ENCODE data around the gene XRCC3.
A peak's percentile ranks its signal among the peaks of the same experiment; 100 is the strongest.

The XRCC3 gene

DNA sequence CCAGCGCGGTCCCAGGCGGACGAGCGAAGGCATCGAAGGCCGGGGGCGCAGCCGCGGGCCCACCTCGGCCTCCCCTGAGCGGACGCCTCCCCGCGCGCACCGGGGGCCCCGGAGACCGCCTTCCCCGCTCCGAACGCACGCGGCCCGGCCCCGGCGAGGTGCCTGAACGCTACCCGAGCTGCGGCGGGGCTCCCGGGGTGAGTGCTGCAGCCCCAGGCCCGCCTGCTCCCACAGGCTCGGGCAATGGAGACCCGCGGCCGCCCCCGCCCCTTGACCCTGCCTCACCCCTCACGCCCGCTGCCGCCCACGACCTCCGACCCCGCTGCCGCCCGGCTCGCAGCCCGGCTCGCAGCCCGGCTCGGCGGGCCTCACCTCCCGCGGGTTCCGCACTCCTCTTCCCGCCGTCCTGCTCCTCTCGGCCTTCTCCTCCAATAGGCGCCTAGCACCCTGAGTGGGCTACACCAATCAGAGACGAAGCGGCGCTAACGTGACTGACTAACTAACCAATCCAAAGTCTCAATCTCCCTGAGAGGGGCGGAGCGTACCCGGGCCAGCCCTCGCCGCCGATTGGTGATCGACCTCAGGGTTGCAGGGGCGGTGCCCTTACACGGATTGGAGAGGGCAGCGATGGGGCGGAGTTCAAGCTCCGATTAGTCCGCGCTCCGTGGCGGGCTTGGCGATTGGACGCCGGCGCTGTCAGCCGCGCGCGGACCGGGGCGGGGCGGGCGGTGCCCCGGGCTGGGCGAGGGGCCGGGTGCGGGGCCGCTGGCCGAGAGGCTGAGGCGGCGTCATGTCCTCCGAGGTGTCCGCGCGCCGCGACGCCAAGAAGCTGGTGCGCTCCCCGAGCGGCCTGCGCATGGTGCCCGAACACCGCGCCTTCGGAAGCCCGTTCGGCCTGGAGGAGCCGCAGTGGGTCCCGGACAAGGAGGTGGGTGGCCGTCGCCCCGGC is at the start of gene XRCC3, which contains the start of gene ZFYVE21:
Gene XRCC3 (minus strand): TSS at position 400 of the 949 bp plus-strand sequence. CDS start 4,364 bp downstream, outside the sequence.
Gene ZFYVE21 (plus strand): TSS at position 759 of the 949 bp plus-strand sequence. CDS start 32 bp downstream, at position 791.
- DNase-seq, result peak; percentile 100

DNA sequence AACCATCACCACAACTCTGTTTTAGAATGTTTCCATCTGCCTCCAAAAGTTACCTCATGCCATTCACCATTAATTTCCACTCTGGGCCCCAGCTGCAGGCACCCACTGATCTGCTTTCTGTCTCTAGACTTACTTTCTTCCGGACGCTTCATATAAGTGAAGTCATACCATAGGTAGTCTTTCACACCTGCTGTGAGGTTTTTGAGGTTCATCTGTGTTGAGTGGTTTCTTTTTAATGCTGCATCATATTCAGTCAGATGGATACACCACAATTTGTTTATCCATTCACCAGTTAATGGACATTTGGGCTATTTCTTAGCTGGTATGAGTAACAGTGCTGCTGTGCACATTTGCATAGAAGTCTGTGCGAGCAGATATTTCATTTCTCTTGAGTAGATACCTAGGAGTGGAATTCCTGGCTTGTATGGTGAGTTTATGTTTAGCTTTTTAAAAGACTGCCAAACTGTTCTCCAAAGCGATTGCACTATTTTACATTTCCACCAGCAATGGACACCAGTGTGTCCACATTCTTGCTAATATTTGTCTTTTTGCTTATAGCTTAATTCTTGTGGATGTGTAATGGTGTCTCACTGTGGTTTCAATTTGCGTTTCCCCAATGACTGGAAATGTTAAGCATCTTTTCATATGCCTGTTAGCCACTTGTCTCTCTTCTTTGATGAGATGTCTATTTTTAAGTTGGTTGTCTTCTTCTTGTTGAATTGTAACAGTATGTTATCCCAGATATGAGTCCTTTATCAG is 48.7 kb upstream of the XRCC3 start:
- no peak for DNase-seq

DNA sequence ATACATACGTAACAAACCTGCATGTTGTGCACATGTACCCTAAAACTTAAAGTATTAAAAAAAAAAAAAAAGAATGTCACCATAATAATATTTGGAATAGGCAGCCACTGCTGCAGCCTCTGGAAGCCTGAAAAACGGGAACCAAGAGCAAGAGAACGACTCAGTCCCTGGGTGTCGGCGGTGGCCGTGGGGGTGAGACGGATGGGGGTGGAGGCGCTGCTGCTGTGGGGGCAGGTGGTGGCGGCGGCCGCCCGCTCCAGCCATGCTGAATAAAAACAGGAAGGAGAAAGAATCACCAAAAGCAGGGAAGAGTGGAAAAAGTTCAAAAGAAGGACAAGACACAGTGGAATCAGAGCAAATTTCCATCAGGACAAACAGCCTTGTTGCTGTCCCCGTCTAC is 47.3 kb upstream of the XRCC3 start:
- DNase-seq, result no peak

DNA sequence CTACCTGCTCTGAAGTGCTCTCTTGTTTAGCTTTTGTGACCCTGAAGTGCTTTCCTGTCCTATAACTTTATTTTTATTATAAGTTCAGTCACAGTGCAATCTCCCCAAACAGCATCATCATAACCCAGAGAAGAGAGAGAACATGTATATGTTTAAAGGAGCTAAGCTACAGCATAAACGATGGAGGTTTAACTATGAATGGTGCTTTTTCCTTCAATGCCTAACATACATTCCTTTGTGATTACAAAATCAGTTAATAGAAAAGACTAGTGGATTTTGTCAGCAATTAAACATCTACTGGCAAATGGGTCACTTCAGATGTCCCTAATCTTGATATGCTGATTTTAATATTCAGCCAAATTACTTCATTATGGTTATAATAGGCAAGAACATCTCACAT is 46.8 kb upstream of the XRCC3 start:
- no peak for DNase-seq

DNA sequence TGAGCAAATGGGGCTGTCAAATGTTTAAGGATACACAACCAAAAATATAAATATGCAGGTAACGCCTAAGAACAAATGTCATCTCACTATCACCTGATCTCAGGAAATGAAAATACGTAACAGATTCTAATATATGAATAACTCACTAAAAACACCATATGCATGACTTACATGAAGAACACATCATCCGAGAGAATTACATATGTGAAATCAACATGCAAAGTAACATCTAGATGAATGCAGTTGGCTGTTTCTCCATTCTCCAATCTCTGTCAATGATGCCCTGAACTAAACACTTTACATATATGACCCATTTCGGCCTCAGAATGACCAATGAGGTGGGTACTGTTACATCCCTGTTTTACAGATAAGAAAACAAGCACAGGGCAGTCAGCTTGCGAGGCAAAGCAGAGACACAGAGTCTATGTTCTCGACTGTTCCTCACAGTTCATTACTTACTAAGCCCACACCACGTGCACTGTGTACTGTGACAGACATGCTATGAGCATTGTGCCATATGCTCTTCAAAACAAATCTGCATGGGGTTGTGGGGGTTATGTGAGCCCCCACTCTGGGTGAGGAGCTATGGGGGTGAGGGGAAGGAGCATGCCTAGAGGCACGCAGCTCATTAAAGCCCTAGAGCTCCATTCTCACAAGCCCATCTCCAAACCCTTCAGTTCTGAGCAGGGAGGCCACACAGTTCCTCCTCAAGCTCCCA is 43.0 kb upstream of the XRCC3 start:
- no peak for DNase-seq

DNA sequence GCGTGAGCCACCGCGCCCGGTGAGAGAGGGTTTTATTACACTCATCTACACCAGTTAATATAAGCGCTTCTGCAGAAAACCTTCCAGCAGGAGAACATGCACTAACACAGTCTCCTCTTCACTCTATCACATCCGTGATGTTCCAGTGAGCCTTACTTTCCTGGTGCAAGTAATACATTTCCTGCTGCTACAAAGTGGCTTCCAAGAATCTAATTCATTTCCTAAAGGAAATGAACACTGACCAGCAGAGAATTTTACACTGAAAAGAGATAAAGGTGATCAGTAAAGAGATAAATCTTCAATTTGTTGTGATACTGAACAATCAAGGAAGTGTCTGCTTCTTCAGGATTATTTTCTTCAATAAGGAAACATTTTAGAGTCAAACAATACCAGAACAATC is 39.8 kb upstream of the XRCC3 start:
- DNase-seq, result no peak

DNA sequence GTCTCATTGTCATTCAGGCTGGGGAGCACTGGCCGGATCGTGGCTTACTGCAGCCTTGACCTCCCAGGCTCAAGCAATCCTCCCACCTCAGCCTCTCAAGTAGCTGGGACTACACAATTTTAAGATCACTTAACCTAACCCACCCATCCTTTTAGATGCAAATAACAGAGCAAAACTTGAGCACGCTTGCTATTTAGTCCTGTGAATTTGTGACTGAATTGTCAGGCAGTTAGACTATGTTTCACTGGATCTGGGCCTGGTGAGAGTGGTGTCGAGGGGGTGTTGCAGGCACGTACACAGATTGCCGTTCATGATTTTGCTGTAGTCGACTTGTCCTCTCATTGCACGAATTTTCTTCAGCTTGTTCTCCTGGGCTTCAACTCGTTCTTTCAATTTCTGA is 38.5 kb upstream of the XRCC3 start:
- DNase-seq, result no peak

DNA sequence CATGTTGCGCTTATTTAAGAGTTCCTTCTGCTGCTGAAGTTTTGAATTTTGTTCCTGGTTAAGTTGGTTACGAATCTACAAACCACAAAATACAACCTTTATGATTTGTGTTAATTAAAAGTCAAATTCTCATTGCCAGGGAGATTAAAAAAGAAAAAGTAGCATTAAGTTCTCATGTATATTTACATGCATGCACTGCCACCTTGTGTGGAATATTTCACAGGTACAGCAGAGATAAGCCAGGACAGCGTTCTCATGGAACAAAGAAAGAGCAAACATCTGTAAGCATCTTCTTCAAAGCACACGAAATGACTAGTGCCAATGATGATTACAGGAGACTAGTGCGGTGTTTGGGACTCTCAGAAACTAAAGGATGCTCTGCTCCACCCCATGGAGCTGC is 34.6 kb upstream of the XRCC3 start:
- no peak for DNase-seq

DNA sequence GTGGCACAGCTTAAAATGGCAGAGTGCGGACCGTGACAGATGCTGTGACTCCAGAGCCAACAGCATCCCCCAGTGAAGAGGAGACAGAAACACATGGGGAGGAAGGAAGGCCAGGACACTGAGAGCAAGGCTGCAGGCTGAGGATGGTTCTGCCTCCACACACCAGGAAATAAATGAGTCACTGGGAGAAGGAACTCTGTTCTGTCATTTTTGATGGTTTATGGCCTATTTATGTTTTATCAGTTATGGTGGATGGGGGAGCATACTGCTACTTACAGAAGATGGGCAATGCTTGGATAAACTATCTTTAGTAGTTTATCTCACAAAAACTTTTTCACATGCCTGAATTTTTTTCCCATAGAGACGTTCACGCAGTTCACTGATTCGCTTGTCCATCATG is 34.2 kb upstream of the XRCC3 start:
- DNase-seq, result no peak

DNA sequence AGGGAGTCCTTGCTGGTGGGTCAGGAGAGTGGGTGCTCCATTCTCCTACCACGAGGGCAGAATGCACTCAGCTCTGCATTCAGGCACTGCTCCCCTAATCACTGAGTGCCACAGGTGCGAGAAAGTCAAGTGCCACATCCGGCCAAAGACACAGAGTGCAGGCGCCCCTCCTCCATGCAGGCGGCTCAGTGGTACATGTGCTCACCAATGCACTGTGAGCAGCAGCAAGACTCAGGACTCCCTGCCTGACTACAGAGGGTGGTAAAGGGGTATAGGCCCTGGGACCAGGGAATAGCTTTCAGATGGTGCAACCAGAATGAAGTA is 33.2 kb upstream of the XRCC3 start:
- peak; percentile 52 for DNase-seq

DNA sequence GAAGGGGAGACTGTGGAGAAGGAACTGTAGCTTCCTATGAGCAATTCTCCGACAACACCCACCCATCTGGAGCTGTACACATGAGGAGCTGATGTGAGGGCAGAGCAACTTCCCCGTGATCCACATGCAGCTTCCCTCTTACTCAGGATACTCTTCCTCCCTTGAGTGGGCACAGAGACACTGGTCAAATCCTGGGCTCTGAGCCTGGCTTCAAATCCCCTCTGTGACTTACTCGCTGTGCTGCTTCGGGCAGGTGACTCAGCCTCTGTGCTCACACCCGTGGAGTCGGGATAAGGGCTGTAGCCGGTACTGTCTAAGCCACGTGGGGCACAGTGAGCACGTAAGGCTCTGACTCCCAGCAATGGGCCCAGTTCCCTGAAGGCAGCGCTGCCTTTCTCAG is 31.4 kb upstream of the XRCC3 start:
- no peak for DNase-seq

DNA sequence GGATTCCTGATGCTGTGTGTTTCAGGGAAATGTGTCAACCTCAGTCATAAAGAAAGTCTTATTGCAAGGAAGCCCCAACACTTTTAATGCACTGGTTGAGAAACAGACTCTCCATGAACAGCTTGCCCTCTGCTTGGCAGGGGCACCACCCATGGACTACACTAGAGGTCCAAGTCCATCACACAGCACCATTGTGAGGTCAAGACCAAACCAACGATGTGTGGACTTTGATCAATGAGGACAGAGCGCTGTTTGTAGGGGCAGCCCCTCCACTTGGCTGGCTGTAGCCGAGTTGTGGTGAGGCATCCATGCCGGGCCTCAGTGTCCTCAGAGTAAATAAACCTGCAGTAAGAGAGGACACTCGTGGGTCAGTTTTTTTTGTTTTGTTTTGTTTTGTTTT is 30.2 kb upstream of the XRCC3 start:
- no peak for DNase-seq

DNA sequence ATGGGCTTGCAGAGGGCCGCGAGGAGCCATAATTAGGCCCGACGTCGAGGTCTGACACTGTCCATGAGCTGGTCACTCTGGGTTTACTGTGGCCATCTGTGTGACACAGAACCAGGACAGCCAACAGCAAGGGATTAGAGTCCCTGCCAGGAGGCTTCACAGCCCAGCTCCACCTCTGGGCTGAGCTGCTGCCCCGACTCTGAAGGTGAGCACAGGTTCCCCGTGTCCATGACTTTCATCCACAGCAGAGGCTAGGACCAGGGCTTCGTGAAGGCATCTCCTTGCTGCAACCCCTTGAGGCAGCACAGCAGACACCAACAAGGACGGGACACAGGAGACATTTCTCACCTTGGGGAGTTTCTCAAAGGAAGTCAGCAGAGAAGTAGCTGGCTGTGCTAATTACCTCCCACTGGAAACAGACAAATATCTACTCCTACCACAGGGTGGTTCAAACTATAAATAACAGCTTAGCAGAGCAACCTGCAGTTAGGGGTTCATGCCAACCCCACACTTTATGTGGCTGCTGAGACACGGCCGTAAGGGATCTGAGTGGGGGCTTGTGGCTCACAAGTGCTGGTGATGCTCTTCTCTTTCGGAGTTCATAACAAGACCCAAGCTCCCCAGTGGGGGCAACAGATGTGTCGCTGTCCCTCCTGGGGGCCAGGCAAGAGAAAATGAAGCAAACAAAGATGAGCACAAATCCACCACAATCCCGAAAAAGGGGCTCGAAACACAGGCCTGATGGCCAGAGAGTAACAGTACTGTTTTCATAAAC is 29.6 kb upstream of the XRCC3 start:
- no peak for DNase-seq

DNA sequence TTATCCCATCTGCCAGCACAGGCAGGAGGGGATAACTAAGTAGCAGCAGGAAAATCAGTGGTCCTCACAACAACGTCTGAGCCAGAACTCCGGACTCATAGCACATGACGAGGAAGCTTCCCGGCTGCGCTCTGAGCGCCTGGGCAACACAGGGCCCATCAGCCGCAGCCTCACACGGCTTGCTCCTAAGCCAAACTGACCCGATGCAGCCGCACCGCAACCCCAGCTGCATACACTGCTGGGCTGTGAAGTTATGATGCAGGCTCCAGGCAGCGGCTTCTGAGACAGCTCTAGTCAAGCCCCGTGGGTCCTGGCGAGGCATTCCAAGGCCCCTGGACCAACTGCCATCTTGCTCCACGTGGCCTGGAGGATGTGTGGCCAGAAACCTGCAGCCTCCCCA is 28.4 kb upstream of the XRCC3 start:
- DNase-seq, result no peak

DNA sequence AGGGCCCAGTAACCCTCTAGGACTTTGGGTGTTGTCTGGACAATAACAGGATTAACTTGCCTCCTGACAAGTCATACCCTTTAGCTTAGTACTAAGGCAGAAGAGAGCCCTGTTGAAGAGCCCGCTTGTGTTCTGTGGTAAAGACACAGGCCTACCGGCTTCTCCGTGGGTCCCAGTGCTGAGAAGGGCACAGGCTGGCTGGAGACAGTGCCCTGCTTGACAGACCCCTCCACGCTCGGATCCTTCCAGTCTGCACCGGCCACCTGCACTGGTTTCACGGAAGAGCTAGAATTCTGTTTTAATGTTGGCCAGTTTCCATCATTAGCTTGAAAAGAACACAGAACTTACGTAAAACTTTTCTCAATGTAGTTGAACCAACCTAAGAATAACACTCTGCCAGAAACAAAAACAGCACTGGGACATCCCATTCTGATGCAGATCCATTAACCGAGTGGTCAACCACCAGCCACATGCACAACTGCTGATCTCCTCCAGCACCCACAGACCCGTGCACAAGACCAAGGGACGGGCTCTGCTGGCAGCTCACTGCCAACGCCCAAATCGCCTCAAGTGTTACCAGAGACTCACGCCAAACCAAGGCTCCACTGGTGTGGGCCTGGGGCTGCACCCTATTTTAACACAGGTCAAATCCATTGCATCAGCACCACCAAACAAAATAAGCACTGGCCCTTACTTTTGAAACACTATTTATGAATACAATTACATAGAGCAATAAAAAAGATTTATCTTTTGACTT is 27.4 kb upstream of the XRCC3 start:
- no peak for DNase-seq

DNA sequence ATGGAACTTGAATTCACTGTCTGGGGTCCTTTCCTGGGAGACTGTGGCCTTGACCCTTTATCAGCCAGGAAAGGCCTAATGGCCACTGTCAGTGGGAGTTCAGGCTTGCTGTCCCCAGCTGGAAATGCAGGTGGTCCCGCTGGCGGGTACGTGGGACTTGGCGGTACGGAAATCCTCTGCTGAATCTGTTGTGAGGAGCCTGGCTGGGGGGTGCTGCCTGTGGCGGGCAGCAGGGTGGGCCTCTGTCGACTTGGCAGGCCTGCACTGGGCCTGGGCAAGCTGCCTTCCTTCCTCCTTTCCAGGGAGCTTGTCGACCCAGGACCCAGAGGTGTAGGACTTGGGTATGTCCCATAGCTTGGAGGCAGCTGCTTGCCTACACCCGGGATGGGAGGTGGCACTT is 26.6 kb upstream of the XRCC3 start:
- no peak for DNase-seq

DNA sequence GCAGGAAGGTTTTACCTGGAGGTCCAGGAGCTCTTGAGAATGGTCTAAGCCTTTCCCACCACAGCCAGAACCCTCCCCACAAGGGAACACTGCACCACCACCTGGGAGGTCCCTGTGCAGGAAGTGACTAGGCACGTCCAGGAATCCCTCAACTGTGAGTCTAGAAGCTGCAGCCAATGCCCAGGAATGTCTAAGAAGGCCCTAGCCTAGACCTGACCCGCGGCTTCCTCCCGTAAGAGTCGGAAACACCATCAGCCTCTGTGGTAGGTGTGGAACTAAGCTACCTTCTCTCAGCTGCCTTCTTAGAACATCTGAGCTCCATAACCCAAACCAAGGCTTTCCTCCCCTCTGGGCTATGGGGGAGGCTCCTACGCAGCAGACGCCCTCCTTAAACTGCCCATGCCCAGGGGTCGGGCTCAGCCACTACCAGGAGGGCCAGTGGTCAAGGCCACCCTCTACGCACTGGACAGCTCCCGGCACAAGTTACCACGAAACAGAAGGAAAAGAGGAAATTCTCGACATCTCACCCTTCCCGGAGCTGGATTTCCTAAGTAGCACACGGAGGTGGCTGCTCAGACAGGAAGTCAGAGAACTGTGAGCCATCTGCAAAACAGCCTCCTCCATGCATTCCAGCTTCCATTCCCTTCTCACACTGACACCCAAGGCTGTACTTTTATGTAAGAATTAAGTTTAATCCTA is 25.9 kb upstream of the XRCC3 start:
- DNase-seq, result no peak

DNA sequence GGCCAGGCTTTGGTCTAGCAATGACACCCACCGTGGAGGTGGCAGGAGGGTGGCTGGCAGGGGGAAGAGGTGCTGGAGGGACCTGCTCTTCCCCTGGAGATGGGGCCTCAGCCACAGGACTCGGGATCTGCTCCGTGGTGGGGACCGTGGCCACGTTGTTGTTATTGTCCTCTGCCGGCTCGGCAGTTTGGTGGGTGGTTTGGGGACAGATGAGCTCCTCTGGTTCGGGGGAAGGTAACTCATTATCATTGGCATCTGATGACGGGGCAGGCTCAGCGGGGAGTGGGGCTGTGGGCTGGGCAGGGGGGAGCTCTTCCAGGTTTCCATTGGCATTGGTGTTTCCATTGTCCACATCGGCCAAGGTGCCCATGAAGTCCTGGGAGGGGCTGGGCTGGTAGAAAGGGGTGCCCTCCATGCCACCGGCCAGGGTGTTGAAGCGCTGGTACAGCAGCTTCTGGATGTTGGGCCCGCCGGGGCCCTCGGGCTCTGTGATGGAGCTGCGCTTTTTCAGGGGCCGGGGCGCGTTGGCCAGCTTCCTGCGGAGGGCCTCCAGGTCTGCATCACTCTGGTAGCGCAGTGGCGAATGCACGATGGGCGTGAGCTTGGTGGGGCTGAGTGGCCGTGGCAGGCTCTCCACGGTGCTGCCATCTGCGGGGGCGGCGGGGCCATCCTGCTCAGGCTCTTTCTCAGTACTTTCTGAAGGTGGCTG is 24.7 kb upstream of the XRCC3 start:
- DNase-seq, result no peak

DNA sequence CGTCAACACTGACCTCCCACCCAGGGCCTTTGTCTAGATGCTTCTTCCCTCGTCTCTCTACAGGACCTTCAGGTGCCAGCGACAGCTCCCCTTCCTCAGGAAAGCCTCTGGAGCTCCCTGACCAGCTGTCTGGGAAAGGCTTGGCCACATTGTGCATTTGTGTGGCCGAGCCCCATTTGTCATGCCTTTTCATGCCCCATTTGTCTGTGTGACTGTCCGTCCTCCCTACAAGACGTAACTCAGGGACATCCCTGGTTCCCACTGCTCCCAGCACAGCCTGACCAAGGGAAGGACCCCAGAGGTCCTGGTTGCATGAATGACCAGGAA is 24.2 kb upstream of the XRCC3 start:
- DNase-seq, result no peak

DNA sequence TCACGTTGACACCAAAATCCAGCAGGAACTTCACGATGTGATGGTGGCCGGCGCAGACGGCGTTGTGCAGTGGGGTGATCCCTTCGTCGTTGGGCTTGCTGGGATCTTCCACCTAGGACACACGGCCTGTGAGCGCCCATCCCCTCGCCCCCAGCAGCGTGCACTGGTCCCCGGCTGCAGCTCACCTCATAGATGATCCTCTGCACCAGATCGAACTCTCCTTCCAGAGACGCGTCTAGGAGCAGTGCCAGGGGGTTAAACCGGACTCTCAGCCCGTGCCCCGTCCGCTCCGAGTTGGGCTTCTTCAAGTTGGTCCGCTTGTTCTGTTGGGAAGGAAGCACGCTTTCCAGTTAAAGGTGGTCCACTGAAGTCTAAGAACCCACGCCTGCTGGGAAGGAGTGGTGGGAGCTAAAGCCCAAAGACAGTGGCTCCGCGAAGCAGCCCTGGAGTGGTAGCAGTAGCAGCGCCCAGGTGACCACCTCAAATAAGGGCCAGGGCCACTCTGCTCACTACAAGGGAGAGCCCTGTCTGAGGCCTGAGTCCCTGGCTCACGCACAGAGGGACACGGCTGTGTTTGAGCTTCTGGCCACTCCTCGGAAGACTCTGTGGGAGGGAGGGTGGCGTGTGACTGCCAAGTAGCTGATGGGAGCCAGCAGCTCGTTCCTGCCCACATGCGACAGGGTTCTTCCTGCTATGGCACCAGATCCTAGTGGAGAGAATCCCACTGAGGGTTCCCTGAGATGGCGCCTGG is 23.6 kb upstream of the XRCC3 start:
- no peak for DNase-seq
